ENCODE data around the gene MRPS18A. TPM values are rescaled to one million over a fixed set of nuclear protein-coding genes. Genes with fewer than 3 reads are reported as not detected.

The MRPS18A gene
- total RNA-seq, 2 experiments from 2014 or later = 45.4 to 52.9 TPM

DNA sequence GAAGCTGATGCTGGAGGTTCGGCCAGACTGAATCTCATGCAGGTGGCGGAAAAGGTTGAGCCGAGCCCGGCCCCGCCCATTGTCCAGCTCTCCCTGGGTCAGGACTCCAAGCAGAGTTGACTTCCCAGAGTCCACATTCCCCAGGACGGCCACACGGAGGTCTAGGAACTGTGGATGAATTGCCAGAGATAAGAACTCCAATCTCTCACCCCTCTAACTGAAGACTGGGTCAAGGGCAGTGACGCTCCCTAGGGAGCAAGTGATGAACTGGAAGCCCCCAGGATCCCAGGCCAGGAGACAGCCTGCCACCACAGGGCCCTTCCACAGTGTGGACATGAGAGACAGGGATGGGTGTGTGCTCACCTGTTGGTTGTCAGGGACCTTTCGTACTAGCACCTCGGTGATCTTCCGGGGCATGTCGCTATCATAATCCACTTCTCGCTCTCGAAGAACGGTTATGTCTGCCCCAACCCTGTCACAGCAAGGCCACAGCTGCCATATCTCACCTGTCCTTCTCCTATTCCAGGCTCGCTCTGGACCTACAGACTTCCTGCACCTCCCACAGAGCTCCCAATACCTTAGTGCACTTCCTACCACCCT lies 62.1 kb downstream of the MRPS18A start:
- POLR2A ChIA-PET = interaction anchor here (1.6 kb wide), 1 partner anchor 11 kb away, joined by 5 read pairs; no protein-coding TSS in a partner anchor
- intact Hi-C loops (cut with micrococcal nuclease) = no loop called here
- no peak overlapping the region for H3K4me3 Mint-ChIP-seq
- no peak overlapping the region for H3K27ac Mint-ChIP-seq
- peaks cover 22% of the 10 kb centered on the region for H3K4me1 Mint-ChIP-seq (ENCODE audit: low read depth)
- ATAC-seq (no peak), DNase-seq (no peak)
- TF ChIP-seq, protein P1, sequence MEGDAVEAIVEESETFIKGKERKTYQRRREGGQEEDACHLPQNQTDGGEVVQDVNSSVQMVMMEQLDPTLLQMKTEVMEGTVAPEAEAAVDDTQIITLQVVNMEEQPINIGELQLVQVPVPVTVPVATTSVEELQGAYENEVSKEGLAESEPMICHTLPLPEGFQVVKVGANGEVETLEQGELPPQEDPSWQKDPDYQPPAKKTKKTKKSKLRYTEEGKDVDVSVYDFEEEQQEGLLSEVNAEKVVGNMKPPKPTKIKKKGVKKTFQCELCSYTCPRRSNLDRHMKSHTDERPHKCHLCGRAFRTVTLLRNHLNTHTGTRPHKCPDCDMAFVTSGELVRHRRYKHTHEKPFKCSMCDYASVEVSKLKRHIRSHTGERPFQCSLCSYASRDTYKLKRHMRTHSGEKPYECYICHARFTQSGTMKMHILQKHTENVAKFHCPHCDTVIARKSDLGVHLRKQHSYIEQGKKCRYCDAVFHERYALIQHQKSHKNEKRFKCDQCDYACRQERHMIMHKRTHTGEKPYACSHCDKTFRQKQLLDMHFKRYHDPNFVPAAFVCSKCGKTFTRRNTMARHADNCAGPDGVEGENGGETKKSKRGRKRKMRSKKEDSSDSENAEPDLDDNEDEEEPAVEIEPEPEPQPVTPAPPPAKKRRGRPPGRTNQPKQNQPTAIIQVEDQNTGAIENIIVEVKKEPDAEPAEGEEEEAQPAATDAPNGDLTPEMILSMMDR (IDR thresholded peaks at IDR 0.05) = no peak
- H3K9me3 Mint-ChIP-seq = no peaks in the 10 kb centered on the region
- CTCF ChIA-PET = no interaction called here
- peaks cover 43% of the 10 kb centered on the region for H3K36me3 Mint-ChIP-seq (ENCODE audit: low read depth)
- no peaks in the 10 kb centered on the region for H3K27me3 Mint-ChIP-seq

DNA sequence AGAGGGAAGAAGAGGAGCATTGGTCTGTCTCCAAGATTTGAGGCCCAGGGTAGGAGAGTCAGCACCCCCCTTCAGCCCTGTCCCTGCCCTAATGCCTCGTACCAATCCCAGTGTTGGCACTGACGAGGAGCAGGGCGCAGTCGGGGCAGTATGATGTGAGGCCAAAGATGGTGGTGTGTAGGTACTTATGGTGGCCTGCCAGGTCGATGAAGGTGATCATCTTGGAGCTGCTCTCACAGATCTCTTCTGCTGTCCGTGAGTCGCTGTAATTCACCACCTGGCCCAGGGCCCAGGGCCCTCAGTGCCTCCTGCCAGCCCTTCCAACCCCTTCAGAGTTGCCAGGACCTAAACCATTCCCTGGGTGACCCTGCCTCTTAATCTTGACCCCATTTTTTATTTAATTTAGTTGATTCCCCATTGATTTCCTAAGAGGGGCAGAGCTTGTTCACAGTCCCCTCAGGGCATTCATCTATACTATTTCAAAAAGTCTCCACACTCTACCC lies 62.8 kb downstream of the MRPS18A start:
- Mint-ChIP-seq H3K4me3 (no peak overlapping the region), H3K4me1 (ENCODE audit: low read depth) (peaks cover 18% of the 10 kb centered on the region), H3K36me3 (ENCODE audit: low read depth) (peaks cover 43% of the 10 kb centered on the region), H3K27me3 (no peaks in the 10 kb centered on the region), H3K9me3 (no peaks in the 10 kb centered on the region), H3K27ac (no peak overlapping the region)
- TF ChIP-seq, protein P1 (IDR thresholded peaks at IDR 0.05) = no peak
- DNase-seq = no peak
- POLR2A ChIA-PET = interaction anchor here (1.6 kb wide), 1 partner anchor 10 kb away, joined by 5 read pairs; no protein-coding TSS in a partner anchor
- CTCF ChIA-PET = no interaction called here
- intact Hi-C loops (cut with micrococcal nuclease) = no loop called here
- ATAC-seq = no peak

DNA sequence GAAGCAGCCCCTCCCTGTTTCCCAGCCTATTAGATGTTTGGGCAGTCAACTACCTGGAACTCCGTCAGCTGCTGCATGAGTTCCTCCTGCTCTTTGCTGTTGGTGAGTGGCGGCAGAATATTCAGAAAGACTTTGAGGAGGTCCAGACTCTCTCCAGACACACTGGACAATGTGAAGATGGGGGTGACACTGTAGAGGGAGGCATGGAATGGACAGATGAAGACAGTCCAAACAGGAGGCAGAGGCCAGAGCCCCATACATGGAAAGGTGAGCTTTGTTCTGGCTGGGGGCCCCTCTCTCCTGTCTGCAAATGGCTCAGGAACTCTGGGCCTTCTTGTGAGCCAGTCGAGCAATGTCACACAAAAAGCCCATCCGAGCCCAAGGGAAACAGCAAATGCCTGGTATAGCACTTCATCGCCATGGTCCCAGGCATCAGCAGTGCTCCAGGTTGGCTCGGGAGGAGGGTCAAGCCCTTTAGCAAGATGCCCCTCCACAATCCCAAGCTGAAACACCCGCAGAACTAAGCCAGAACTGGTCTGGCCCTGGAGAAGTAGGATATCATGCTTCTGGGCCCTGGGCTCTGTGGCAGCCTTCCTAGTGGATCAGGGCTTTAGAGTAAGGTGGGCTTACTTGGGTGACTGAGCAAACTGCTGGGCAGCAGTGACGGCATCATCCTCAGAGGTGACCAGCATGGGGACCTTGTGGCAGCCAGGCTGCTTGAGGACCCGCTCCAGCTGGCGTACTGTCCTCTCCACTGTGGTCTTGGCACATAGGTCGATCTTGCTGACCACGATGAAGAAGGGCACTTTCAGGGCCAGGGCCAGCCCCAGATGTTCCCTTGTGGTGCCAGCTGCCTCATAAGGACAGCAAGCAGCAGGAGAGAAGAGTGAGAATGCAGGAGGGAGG lies 63.5 kb downstream of the MRPS18A start:
- peak overlapping the region; percentile 35 for H3K27ac Mint-ChIP-seq
- intact Hi-C loops (cut with micrococcal nuclease) = no loop called here
- DNase-seq (no peak), ATAC-seq (no peak)
- H3K4me3 Mint-ChIP-seq = no peak overlapping the region
- H3K36me3 Mint-ChIP-seq (ENCODE audit: low read depth) = peaks cover 45% of the 10 kb centered on the region
- H3K9me3 Mint-ChIP-seq = no peaks in the 10 kb centered on the region
- H3K27me3 Mint-ChIP-seq = no peaks in the 10 kb centered on the region
- TF ChIP-seq, protein P1 (IDR thresholded peaks at IDR 0.05) = no peak
- POLR2A ChIA-PET = interaction anchor here (1.2 to 1.6 kb wide), 2 partner anchors 10 to 16 kb away, joined by 3 to 5 read pairs; no protein-coding TSS in a partner anchor
- peaks cover 18% of the 10 kb centered on the region for H3K4me1 Mint-ChIP-seq (ENCODE audit: low read depth)
- CTCF ChIA-PET = no interaction called here

DNA sequence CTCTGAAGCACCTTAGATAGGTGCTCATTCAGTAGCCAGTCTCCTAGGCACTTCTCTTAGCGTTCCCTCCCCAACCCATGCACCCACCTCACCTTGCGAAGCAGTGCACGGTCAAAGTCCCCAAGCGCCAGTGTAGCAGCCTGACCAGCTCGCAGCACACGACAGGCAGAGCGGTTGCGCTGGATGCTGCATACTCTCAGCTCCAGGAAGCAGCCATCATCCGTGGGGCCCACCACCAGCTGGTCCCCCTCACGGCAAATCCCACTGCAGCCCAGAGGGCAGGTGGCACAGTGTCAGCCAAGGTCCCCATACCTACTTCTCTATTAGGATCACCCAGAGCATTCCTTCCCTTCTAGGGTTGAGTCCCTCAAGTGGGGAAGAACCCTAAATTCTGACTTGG lies 65.0 kb downstream of the MRPS18A start:
- H3K9me3 Mint-ChIP-seq = no peaks in the 10 kb centered on the region
- intact Hi-C loops (cut with micrococcal nuclease) = no loop called here

More for the DNA sequence above, 65.0 kb downstream of the MRPS18A start:
- H3K36me3 Mint-ChIP-seq (ENCODE audit: low read depth) = peaks cover 40% of the 10 kb centered on the region
- H3K4me1 Mint-ChIP-seq (ENCODE audit: low read depth) = peaks cover 9% of the 10 kb centered on the region
- no peak overlapping the region for H3K27ac Mint-ChIP-seq
- ChIA-PET CTCF (interaction anchor here (1.6 kb wide), 1 partner anchor 14 kb away, joined by 5 read pairs; no protein-coding TSS in a partner anchor), POLR2A (interaction anchor here (1.2 kb wide), 1 partner anchor 106 kb away, joined by 3 read pairs; the partner anchor contains the start of genes POLR1C and YIPF3)
- H3K4me3 Mint-ChIP-seq = no peak overlapping the region
- no peaks in the 10 kb centered on the region for H3K27me3 Mint-ChIP-seq
- no peak for DNase-seq
- TF ChIP-seq, protein P1 (IDR thresholded peaks at IDR 0.05) = no peak
- ATAC-seq = no peak

Data from activated CD8-positive, alpha-beta T cell treated with anti-CD3 and anti-CD28 coated beads for 36 hours (primary cell).